HG03378 (cell line): ENCODE measurements around the gene ATP8A2.

Experiments used
- ATAC-seq: cut with Tn5 transposase; IDR thresholded peaks from one replicate; pipeline ENCODE4 v1.9.1; 2021; ENCODE audit warnings: mild to moderate bottlenecking, moderate library complexity; ENCODE audit not compliant: unreplicated experiment

The ATP8A2 gene

GRCh38 chr13:25380741-25381324 is 9.1 kb downstream of the ATP8A2 start:
- ATAC-seq = no peak

GRCh38 chr13:25384758-25385410 is 13.1 kb downstream of the ATP8A2 start:
- no peak for ATAC-seq

GRCh38 chr13:25391932-25392331 is 20.2 kb downstream of the ATP8A2 start:
- ATAC-seq = no peak

- no peak for ATAC-seq
Observed at GRCh38 chr13:25394402-25395060, 22.8 kb downstream of the ATP8A2 start.

GRCh38 chr13:25397763-25398162 is 26.0 kb downstream of the ATP8A2 start:
- ATAC-seq = no peak

GRCh38 chr13:25400925-25401324 is 29.2 kb downstream of the ATP8A2 start:
- no peak for ATAC-seq

- ATAC-seq = no peak
Observed at GRCh38 chr13:25401958-25402357, 30.2 kb downstream of the ATP8A2 start.

- no peak for ATAC-seq
Observed at GRCh38 chr13:25406377-25406776, 34.6 kb downstream of the ATP8A2 start.

GRCh38 chr13:25409938-25410337 is 38.2 kb downstream of the ATP8A2 start:
- no peak for ATAC-seq

- no peak for ATAC-seq
Observed at GRCh38 chr13:25415241-25415640, 43.5 kb downstream of the ATP8A2 start.

GRCh38 chr13:25417535-25417934 is 45.8 kb downstream of the ATP8A2 start:
- ATAC-seq = no peak

- ATAC-seq = no peak
Observed at GRCh38 chr13:25420161-25420560, 48.4 kb downstream of the ATP8A2 start.

- no peak for ATAC-seq
Observed at GRCh38 chr13:25421612-25422011, 49.8 kb downstream of the ATP8A2 start.

GRCh38 chr13:25422153-25422552 is 50.4 kb downstream of the ATP8A2 start:
- ATAC-seq = no peak

- ATAC-seq = no peak
Observed at GRCh38 chr13:25423831-25424230, 52.1 kb downstream of the ATP8A2 start.

- ATAC-seq = no peak
Observed at GRCh38 chr13:25429466-25429865, 57.7 kb downstream of the ATP8A2 start.

- ATAC-seq = no peak
Observed at GRCh38 chr13:25432691-25433090, 60.9 kb downstream of the ATP8A2 start.

- no peak for ATAC-seq
Observed at GRCh38 chr13:25440061-25440460, 68.3 kb downstream of the ATP8A2 start.

GRCh38 chr13:25446261-25446660 is 74.5 kb downstream of the ATP8A2 start:
- no peak for ATAC-seq

GRCh38 chr13:25447396-25447795 is 75.6 kb downstream of the ATP8A2 start:
- no peak for ATAC-seq

GRCh38 chr13:25453850-25454365 is 82.1 kb downstream of the ATP8A2 start:
- no peak for ATAC-seq

GRCh38 chr13:25455146-25455545 is 83.4 kb downstream of the ATP8A2 start:
- no peak for ATAC-seq
